SIG-M5 treated with dmso at 0.1 percent for 504 hours (cell line): ENCODE data around the gene NCAPD3.
A peak's percentile ranks its signal among the peaks of the same experiment; 100 is the strongest.
"Not testable (repeated sequence)": the region's sequence is repeated elsewhere in the genome, so short reads cannot be mapped to it uniquely, and the experiment has no call there.

Source experiments
- DNase-seq: peaks from one replicate; lab custom pipeline; 2025; ENCODE audit not compliant: unreplicated experiment; lab: John Stamatoyannopoulos, UW

Gene NCAPD3

DNA sequence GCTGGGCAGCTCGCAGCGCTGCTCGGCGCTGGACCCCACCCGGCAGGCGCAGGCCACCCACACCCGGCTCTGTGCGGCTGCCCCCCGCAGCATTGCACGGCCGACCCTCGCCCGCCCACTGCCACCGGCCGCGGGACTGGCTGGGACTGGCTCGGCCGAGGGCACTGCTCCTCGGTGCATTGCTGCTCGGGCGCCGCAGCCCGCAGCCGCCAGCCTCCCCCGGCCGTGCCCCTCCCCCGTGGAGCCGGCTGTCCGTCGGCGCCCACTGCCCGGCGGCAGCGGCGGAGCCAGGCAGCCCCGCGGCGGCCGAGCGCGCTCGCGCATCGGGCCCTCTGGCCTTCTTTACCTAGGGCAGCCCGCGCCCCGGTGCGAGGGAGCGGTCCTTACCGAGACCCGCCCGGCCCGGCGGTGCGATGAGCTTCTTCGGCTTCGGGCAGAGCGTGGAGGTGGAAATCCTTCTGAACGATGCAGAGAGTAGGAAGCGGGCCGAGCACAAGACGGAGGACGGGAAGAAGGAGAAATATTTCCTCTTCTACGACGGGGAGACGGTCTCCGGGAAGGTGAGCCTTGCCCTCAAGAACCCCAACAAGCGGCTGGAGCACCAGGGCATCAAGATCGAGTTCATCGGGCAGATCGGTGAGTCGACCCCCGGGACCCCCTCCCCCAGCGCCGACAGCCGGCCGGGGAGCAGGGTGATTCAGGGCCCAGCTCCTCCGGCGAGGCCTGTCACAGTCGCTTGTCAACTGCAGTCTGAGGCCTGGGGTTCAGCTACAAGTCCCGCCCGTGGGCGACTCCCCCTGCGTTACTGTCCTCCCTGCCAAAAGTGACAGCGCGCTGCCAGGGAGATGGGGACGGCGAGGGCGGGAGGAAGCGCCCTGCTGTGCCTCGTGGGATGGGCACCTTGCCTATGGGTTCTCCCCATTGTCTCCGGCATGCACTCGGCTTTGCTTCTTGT, 1.2 kb upstream of the NCAPD3 start:
- DNase-seq, result peak; percentile 41

DNA sequence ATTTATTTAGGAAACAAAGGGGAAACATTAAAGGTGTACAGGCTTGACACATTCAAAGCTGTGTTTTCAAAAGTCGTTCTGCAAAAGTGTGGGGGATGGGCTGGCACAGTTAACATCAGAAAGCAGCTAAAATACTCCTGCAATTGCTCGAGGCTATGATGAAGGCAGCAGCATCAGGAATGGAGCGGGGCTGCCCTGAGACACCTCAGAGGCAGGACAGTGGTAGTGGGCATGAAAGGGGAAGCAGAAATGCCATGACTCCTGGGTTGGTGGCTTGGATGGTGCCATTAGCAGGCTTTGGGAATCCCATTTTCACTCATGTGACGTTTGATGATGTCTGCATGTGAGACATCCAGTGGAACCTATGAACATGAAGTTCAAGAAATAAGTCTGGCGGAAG, 646 bp downstream of the NCAPD3 start:
- DNase-seq, result peak; percentile 17

DNA sequence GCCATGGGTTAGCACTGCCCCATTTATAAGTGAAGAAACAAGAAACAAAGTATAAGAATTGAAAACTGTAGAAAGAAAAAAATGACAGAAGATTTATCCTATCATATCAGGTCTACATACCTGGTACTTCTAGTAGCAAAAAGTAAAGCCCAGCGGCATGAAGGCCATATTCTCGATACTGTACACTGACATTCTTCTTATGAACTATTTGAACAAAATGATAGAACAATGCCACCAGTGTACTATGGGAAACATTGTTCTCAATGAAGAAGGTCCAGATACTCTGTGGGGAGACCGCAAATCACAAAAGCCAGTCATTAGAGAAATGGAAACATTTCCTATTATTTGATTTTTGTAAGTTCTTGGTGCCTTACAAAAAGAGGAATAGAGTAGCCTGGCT, 7.0 kb downstream of the NCAPD3 start:
- DNase-seq, result no peak

DNA sequence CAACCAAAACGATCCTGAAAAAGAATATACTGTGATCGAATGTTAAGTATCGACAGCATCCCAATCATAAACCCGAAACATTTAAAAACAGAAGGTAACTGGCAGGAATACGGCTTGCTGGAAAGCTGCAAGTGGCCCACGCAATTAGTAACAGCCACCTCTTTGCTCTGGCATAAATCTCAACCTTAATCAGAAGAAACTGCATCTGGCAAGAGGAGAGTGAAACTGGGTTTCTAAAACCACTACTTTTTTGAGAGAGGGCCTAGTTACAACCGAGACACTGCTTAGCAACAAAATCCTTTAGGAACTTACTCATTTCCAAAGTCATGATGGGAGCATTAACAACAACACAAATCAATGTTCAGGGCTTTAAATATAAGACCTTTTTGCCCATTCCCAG, 7.9 kb downstream of the NCAPD3 start:
- no peak for DNase-seq

DNA sequence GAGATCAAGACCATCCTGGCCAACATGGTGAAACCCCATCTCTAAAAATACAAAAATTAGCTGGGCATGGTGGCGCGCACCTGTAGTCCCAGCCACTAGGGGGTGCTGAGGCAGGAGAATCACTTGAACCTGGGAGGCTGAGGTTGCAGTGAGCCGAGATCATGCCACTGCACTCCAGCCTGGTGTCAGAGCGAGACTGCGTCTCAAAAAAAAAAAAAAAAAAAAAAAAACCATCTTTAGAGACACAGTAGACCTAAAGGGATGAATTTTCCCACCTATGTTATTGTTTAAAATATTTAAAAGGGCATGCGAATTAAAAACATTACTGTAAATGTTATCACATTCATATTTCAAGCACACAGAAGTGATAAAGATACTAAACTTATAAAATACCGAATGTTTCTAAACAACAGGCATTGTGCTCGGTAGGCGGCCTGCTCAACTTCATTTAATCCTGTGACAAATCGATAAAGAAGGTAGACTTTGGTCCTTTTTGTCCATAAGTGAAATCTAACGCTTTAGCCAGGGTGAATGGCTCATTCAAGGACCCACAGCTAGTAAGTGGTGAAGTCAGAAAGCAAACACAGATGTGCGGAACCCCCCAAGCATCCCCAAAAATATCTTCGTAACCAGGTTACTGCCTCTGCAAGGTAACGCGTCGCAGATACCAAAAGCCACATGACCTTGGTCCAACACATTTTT, 16.1 kb downstream of the NCAPD3 start:
- DNase-seq, result no peak

DNA sequence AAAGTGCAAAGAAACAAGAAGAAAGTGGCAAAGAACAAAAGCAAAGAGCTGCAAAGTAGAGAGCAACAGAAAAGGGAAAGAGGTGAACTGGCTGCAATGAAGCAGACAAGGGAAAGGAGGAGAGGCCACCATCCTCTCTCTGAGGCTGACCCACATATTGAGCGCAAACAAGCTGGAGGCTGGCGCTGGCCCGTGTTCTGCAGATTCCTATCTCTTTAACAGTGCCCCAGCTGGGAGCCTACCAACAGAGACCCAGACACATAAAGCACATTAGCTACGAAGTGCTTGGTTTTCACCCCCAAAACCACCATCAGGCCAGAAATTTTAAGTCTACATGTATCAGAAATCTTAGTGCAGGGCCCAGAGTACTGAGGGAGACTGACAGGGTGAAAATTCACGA, 17.6 kb downstream of the NCAPD3 start:
- no peak for DNase-seq

DNA sequence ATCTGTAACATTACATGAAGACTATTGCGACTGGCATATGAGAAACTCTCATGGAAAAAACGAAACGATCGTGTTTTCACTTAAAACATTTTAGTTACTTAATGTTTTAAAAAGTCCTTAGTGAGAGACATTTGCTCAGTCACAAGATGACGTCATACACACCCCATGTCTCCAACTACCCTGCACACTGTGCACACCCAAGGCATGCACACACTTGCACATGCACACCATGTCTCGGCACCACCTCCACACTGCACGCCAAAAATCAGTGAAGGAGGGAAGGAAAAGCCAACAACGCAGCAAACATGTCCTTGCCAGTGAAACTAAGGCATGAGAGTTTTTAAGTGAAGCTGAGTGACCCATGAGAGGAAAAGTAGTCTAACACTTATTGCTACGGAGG, 18.0 kb downstream of the NCAPD3 start:
- no peak for DNase-seq

DNA sequence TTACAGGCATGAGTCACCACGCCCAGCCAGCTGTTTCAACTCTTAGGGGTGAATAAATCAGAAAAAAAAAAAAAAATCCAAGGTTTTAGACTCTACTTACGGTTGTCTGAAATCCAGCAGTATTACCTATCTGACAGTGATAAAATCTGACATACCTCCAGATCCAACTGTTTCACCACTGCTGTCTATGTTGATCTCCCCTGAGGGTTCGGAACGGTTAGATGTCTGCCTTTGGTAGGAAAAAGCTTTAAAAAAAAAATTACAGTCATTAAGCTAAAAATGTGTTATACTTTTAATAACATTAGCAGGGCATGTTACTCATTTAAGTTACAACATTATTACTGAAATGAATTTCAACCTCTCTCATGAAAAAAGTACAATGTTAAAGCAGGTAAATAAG, 21.1 kb downstream of the NCAPD3 start:
- DNase-seq, result no peak

DNA sequence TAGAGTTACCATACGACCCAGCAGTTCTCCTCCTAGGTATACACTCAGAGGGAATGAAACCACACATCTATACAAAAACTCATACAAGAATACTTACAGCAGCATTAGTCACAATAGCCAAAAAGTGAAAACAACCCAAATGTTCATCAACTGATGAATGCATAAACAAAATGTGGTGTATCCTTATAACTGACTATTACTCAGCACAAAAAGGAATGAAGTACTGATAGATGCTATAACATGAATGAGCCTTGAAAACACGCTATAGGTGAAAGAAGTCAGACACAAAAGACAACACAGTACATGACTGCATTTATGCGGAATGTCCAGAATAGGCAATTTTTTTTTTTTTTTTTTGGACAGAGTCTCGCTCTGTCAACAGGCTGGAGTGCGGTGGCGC, 23.1 kb downstream of the NCAPD3 start:
- no peak for DNase-seq

DNA sequence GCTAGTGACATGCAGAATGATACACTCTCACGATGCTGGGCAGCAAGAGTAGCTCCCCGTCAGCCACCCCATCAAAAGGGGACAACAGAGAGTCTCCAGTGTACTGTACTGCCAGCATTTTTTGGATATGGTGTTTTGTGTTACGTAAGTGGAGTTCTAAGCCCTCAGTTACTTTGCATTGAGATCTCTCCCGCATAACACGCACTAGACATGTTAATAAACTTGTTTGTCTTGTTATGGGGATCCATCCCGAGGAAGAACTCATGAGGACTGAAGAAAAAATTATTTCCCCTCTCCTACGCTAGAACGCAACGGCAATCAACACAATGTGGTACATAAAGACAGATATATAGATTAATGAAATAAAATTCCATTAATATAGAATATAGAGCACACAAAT, 24.2 kb downstream of the NCAPD3 start:
- DNase-seq, result no peak

DNA sequence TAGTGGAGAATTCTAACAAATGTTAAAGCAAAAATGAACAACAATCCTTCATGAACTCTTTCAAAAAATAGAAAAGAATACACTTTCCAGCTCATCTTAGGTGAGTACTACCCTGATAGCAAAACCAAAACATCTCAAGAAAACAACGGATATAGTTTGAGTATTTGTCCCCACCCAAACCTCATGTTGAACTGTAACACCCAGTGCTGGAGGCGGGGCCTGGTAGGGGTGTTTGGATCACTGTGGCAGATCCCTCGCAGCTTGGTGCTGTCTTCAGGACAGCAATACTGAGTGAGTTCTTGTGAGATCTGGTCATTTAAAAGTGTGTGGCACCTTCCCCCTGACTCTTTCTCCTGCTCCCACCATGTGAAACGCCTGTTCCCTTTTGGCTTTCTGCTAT, 27.0 kb downstream of the NCAPD3 start:
- DNase-seq, result no peak

DNA sequence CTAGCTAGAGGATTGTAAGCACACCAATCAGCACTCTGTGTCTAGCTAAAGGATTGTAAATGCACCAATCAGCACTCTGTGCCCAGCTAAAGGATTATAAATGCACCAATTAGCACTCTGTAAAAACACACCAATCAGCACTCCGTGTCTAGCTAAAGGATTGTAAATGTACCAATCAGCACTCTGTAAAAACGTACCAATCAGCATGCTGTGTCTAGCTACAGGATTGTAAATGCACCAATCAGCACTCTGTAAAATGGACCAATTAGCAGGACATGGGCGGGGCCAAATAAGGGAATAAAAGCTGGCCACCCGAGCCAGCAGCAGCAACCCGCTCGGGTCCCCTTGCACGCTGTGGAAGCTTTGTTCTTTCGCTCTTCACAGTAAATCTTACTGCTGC, 35.7 kb downstream of the NCAPD3 start:
- DNase-seq, result not testable (repeated sequence)

DNA sequence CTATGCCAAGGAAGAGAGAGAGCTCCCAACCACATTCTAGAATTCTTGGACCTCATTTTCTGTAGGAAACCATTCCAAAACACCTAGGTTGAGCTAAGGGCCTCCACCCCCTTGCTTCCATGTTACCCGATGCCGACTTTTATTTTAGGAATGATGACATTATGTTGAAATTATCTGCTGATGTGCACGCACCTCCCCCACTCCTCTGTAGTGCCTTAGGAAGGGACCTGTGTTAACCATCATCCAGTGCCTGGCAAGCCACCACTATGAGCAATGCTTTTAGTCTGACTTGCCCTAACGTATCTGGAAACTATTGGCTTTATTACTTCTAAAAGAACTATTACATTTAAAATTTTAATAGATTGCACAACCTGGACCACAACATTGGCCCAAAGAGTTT, 42.1 kb downstream of the NCAPD3 start:
- DNase-seq, result no peak

DNA sequence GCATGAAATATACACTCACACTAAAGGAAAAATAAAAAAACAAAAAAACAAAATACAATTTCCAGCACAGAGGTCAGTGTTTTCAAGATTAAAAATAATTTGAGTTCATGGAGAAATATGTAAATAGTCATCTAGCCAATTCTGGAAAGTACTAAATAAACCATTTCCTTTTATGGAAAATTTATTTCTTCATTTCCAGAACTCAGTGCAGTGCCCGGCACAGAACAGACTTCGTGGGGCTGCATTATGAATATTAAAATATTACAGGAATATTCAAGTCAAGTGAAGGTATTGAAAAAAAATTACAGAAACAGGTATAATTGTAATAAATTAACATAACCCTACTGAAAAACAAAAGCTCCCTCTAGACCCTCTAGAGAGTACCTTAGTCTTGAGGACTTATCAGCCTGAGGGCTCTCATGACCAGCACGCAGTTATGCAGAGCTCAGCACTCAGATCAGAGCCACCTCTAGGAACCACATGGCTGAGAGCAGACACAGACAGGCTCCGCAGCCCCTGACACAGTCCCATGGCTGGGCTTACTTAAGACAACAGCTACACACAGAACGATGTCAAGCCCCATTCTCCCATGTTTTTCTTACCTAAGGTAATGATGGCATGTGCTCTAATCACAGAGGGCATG, 45.6 kb downstream of the NCAPD3 start:
- DNase-seq, result no peak

DNA sequence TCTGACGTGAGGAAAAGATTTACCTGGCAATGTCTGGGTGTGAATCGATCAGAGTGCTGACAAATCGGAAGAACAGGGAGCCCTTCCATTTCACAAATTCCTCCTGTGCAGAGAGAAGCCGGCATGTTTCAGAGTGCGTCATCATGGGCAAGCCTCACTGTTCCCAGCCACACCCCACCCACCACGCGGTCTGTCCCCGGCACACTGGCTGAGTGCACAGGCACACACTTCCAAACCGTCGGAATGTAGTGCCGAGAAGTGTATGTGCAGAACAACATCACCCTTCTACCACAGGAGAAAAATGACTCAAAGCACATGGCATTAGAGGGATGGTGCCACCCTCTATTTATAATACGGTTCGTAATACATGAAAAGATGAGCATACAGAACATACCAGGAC, 47.5 kb downstream of the NCAPD3 start:
- no peak for DNase-seq

DNA sequence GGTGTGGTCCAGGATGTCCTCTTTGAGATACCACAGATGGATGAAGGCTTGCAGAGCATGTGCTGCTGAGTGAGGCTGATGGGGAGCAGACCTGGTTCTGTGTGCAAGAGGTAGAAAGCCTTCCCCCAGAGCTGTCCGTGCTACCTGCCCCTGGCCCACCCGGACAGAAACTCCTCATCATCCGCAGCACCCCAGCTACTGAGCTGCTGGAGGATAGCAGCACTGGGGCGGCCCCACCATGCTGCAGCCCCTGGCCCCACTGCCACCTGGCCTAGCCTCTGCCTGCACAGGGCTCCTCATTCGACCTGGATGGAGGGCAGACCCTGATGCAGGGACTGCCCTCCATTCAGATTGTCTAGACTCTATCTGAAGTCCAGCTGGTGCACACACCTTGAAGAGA, 50.5 kb downstream of the NCAPD3 start:
- DNase-seq, result no peak

DNA sequence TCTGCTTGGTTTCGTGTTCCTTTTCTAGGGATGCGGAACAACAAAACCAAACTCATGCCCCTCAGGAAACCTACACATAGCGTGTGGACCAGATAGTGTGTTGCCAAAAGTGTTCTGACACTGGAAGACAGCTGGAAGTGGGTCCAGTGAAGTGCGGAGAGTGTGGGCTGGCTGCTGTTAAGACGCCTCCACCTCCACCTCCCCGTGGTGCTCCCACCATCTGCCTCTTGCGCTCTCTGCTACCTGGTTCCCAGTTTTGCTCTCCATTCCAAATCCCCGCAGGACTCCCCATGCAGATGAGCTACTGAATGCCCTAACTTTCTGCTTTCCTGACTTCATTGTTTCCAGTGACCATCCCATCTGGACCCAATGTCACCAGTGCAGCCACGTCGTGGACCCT, 51.8 kb downstream of the NCAPD3 start:
- DNase-seq, result no peak

DNA sequence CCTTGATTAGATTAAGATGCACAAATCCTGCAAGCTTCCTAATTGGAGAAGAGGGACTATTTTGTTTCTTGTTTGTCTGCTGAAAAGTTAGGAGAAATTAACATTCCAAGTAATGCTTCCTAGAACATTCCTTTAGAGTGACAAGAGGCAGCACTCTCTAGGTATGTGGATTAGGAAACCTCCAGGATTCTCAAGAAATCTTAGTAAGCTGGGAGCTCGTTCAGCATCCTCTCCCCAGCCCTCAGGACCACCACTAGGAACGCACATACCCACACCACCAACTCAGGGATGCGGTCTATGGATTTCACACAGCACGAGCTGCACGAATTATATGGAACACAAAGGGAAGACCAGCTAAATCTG, 52.9 kb downstream of the NCAPD3 start:
- no peak for DNase-seq

DNA sequence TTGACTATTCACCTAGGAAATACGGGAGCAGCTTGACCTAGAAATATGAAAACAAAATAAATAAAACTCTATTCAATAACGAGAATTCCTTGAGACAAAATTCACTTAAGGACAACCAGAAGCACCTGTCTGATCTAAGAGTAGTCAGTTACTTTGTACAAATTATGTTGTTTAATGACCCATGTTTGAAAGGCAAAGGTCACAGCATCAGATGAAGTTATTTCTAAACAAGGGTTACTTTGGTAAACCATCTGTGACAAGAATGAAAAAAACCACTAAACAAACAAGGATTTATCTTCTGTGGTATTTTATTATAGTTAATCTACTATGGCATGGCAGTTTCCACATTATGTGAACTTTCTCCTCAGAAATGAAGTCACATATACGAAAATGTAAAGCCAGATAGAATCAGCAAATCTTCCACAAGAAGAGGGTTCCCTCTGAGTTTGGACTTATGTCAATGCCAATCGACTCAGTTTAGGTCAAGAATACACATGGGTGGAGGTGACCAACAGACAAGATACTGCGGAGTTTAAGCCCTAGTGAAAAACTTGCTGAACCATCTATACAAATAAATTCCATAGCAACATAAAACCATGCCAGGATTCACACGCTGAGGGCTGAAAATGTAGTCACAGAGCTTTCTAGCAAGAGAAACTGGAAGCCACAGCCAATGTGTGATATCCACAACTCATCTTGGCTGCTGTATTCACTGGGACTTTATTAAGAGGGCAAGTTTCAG, 53.4 kb downstream of the NCAPD3 start:
- no peak for DNase-seq

DNA sequence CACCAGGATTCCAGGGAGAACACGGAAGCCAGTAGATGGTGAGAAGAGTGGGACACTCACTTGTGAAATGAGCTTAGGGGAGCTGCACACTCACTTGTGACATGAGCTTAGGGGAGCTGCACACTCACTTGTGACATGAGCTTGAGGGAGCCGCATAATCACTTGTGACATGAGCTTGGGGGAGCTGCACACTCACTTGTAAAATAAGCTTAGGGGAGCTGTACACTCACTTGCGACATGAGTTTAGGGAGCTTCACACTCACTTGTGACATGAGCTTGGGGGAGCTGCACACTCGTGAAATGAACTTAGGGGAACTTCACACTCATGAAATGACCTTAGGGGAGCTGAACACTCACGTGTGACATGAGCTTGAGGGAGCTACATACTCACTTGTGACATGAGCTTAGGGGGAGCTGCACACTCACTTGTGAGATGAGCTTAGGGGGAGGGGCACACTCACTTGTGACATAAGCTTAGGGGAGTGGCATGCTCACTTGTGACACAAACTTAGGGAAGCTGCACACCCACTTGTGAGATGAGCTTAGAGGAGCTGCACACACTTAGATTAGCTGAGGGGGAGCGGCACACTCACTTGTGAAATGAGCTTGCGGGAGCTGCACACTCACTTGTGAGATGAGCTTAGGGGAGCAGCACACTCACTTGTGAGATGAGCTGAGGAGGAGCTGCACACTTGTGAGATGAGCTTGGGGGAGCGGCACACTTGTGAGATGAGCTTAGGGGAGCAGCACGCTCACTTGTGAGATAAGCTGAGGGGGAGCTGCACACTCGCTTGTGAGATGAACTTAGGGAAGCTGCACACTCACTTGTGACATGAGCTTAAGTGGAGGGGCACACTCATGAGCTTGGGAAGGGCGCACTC, 59.0 kb downstream of the NCAPD3 start:
- no peak for DNase-seq
